Measurements from ENCODE around the gene PAQR7.

Gene PAQR7, protein sequence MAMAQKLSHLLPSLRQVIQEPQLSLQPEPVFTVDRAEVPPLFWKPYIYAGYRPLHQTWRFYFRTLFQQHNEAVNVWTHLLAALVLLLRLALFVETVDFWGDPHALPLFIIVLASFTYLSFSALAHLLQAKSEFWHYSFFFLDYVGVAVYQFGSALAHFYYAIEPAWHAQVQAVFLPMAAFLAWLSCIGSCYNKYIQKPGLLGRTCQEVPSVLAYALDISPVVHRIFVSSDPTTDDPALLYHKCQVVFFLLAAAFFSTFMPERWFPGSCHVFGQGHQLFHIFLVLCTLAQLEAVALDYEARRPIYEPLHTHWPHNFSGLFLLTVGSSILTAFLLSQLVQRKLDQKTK

DNA sequence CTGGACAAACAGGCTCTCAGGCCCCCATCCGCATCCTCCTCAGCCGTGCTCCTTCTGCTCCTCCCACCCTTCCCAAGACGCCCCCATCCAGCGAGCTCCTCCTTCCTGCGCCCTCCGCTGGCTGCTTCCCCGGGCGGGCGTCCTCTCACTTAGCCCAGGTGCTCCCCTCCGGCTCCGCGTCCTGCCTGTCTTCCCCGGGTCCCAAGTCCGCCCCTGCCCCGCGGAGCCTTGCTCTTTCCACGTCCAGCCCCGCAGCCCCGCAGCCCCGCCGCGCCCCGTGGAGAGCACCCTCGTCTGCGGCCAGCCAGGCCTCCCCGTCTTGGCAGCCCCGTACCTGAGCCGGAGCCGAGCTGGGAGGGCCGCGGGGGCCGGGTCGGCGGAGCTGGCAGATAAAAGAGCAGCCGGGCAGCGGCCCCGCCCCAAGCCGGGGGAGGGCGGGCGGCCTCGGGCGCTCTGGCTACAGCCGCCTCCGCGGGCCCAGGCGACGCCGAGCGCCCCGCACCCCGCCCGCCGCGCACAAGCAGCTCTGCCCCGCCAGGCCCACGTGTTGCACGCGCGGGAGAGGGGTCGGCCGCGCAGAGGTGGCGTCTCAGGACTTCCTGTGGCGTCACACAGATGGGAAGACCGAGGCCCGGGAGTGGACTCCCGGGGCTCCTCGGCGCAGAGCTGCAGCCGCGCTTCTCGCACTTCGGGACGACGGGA is at the start of gene PAQR7:
PAQR7 (minus strand) TSS at position 555 of the 702 bp plus-strand sequence. CDS start 11,869 bp downstream, outside the sequence.
- no peak for DNase-seq

DNA sequence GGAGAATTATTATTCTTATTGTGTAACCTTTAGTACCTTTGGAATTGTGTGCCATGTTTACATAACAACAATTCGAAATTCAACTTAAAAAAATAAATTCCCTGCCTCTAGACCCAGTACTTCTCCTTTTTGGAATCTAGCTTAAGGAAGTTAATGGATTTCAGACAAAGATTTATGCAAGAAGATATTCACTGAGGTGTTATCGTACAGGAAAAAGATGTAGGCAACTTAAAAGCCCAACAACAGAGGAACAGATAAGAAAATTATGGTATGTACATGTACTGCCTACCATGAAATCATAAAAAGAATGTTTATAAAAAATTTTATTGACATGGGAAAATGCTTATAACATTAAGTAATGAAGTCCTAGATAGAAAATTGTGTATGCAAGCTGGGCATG is 48.9 kb upstream of the PAQR7 start:
- no peak for DNase-seq

DNA sequence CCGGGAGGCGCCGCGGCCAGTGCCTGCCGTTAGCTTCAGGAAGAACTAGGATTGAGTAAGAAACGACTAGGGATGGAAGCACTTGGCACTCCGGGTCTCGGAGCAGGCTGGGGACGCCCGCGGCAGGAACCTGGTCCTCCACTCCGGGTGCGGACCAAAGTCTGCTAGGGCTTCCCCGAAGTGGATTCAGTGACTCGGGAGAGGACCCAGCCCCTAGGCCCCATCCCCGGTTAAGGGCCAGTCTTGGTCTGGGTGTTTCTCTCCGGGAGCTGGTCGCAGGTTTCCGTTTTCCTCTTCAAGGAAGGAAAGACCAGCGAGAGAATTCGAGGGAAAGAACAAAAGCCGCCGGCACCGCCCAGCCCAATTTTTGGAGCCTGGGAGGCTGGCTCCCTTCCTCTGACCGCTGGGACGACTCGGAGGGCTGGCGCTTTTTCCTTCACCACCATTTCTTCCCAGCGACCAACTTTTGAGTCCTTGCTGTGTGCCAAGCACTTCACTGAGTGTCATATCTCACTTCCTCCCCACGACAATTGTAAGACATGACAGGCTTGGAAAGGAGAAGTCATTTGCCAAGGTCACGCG is 47.6 kb upstream of the PAQR7 start:
- no peak for DNase-seq

GRCh38 chr1:25922056-25922970 is 46.8 kb upstream of the PAQR7 start:
- peak; percentile 11 for DNase-seq

DNA sequence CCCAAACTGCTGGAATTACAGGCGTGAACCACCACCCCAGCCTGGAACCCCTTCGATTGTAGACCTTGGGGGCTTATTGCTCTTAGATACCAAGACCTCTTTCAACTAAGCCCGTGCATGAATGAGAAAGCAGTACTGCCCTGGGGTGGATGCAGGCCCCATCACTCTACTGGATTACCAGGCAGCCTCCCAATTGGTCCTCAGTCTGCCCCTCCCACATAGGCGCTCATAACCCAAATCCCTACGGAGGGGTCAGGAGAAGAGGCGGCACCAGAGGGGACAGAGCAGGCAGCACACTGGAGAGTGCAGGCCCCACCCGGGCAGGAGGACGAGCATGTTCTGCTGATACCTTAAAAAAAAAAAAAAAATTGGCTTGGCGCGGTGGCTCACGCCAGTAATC is 43.1 kb upstream of the PAQR7 start:
- DNase-seq, result no peak

DNA sequence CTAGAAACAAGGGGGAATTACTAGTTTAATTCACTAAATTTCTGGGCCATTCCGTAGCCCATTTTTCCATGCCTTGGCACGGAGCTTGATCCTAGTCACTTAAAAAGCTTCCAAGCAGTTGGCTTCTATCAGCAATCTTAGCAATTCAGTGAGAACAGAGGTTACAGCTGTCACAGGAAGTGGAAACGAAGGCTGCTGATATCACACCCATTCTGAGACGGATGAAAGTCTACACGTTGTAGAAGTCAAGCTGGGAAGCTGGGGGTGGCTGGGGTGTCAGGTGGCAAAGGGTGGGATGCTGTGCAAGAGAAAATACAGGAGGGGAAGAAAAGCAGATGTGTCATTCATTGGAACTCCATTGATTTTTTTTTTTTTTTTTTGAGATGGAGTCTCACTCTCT is 42.5 kb upstream of the PAQR7 start:
- DNase-seq, result no peak

DNA sequence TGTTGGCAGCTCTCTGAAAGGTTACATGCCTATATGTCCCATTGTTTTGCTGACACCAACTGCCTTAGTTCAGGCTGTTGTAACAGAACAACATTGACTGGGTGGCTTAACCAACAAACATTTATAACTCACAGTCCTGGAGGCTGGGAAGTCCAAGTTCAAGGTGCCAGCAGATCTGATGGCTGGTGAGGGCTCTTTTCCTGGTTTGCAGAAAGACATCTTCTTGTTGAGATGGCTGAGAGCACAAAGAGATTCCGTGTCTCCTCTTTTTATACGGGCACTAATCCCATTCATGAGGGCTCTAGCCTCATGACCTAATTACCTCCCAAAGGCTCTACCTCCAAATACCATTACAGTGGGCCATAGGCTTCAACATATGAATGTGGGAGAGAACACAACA is 41.0 kb upstream of the PAQR7 start:
- no peak for DNase-seq

- no peak for DNase-seq
Observed at GRCh38 chr1:25914074-25914995, 38.8 kb upstream of the PAQR7 start.

DNA sequence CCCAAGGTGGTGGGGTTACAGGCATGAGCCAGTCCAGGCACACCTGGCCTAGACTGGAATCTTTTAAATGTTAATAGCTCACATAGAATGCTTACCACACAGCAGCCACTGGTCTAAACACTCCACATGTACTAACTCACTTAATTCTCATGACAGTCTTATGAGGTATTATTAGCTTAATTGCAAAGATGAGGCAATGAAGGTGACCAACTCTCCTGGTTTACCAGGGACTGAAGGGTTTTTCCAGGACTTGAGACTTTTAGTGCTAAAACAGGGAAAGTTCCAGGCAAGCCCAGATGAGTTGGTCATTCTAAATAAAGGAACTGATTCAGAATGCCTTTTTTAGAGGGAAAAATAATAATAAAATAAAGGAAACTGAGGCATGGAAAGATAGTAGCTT is 37.7 kb upstream of the PAQR7 start:
- no peak for DNase-seq

DNA sequence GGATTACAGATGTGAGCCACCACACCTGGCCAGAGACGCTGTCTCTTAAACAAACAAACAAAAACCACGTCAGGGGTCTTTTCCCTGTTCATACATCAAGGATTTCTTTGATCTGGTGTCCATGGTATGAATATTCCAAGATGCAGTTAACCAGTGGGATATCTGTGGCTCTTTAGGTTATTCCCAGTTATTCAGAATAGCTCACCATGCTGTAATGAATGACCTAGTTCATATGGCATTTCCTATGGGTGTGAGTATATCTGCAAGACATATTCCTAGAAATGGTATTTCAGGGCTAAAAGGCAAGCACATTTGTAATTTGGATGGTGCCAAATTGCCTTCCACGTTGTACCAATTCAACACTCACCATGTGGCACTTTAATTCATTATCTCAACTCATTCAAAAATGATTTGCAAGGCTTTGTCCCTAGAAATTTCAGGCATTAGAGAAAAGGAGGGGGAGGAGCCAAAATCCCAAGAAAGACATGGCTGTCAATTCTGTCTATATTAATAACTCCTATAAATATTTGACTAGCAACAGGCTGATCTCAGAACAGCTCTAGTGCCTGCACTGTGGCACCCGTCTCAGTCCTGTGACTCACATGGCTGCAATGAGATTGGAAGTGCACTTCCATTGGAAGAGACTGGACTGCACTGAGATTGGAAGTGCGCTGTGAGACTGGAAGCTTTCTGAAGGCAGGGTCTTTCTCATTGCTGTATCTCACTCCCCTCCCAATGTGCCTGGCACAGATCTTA is 36.7 kb upstream of the PAQR7 start:
- no peak for DNase-seq

GRCh38 chr1:25911162-25911561 is 35.7 kb upstream of the PAQR7 start:
- no peak for DNase-seq

DNA sequence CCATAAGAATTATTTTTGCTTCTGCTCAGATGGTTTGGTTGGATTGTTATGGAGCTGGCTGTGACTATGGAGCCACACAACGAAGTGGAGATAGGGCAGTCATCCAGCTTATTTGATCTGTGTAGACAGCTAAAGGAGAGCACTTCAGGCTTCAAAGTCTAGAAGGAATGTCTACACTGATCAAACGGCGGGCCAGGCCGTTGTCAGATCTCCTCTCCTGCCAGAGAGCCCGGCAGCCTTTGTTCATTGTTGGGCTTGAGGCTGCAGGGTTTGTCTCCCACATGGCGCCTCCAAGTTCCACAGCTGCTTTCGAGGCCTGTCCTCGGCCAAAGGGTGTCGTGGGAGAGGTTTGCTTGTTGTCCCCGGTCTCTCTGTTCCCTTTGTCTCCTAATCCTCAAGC is 33.5 kb upstream of the PAQR7 start:
- DNase-seq, result no peak

- DNase-seq, result no peak
Observed at GRCh38 chr1:25908161-25908560, 32.7 kb upstream of the PAQR7 start.

GRCh38 chr1:25907601-25908000 is 32.1 kb upstream of the PAQR7 start:
- no peak for DNase-seq

- peak; percentile 36 for DNase-seq
Observed at GRCh38 chr1:25906644-25907300, 31.3 kb upstream of the PAQR7 start.

- DNase-seq, result peak; percentile 73
Observed at GRCh38 chr1:25905680-25906643, 30.5 kb upstream of the PAQR7 start, which contains the start of gene STMN1. Gene STMN1 (minus strand): TSS chr1:25906419. CDS start chr1:25904676, 1,743 bp downstream.

DNA sequence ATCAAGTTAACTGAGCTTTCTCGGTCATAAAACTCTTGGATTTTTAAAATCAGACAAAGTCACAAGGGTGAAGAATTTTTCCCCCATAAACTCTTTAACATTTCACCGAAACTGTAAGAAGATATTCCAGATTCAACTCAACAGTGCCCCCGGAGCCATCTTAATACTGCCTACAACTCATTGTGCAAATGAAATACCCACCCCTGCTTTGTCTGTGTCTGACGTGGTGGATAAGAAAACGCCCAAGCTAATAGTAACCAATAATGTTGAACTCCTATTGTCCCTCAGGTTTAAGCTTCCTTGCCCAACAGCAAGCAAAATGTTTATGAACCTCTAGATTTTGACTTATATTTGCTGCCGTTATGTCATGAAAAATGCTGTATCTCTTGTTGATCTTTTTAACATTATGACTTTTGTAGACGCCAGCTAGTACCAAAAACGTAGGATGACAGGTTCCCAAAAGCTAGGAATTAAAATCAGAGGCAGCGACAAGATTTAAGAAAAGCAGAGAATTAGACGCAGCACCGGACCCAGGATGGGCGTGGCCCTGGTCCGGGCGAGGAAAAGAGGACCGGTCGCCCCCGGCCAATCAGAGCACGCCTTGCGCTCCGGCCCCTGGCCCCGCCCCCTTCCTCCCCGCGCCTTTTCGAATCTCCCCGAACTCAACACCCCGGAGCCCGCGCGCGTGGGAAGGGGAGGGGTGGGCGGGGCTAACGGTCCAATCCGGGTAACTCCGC is 29.6 kb upstream of the PAQR7 start:
- peak; percentile 57 for DNase-seq

DNA sequence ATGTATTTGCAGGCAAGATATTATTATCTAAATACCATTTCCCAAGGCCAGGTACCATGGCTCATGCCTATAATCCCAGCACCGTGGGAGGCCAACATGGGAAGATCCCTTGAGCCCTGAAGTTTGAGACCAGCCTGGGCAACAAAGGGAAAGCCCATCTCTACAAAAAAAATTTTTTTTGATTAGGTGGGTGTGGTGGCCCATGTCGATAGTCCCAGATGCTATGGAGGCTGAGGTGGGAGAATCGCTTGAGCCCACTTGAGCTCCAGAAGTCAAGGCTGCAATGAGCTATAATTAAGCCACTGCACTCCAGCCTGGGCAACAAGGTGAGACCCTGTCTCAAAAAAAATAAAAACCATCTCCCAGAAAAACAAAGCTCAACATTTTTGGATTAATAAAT is 28.5 kb upstream of the PAQR7 start:
- DNase-seq, result no peak
